Measurements from ENCODE around the gene PBX1. TPM values are rescaled to one million over a fixed set of nuclear protein-coding genes. Genes with fewer than 3 reads are reported as not detected.

PBX1 gene
- polyA plus RNA-seq, 1 donor (not counting 4 experiments of a cell fraction or from before 2014, with no cell fraction given): 2.2 TPM

GRCh38 chr1:164760569-164760968, 201.6 kb downstream of the PBX1 start:
- Histone ChIP-seq H4K20me1 (ENCODE audit: control insufficient read depth, extremely low read depth, insufficient read depth, low read length) (no peaks in the 10 kb centered on the region), H3K4me1 (ENCODE audit: control insufficient read depth, extremely low read depth, insufficient read depth, low read length) (peaks cover 7% of the 10 kb centered on the region), H3K36me3 (ENCODE audit: control insufficient read depth in 2 of 2, extremely low read depth in 1 of 2, insufficient read depth in 2 of 2, low read length in 2 of 2) (no peaks in the 10 kb centered on the region), H3K4me2 (ENCODE audit: control insufficient read depth, extremely low read depth, insufficient read depth, low read depth, low read length) (no peak overlapping the region), H3K27ac (ENCODE audit: control insufficient read depth, insufficient read depth, low read length) (no peak overlapping the region), H3K27me3 (ENCODE audit: control insufficient read depth, extremely low read depth, insufficient read depth, low read length) (no peaks in the 10 kb centered on the region), H3K9me3 (ENCODE audit: control insufficient read depth, low read depth, low read length) (no peaks in the 10 kb centered on the region), H3K4me3 (ENCODE audit: control insufficient read depth in 2 of 3, extremely low read depth in 1 of 3, insufficient read depth in 2 of 3, low read depth in 1 of 3, low read length in 3 of 3) (no peak overlapping the region), H3K79me2 (ENCODE audit: control insufficient read depth, insufficient read depth, low read length) (no peaks in the 10 kb centered on the region), H3K9ac (ENCODE audit: control insufficient read depth, extremely low read depth, insufficient read depth, low read length) (no peak overlapping the region), H2AFZ (ENCODE audit: control insufficient read depth, low read length) (no peak overlapping the region), H3K9me1 (ENCODE audit: control insufficient read depth, extremely low read depth, insufficient read depth, low read length) (no peaks in the 10 kb centered on the region)
- FAIRE-seq (no peak), DNase-seq (ENCODE audit: low read depth, low spot score) (no peak)
- dilution Hi-C loops (cut with MboI; ENCODE audit: extremely low pct_ligation_motif_present, low sequenced_read_pairs): no loop called here
- TF ChIP-seq EZH2 (IDR thresholded peaks at IDR 0.05; ENCODE audit: low read length) (no peak), CTCF (optimal IDR thresholded peaks at IDR 0.05 in 1 of 3, IDR thresholded peaks at IDR 0.05 in 1 of 3, conservative IDR thresholded peaks at IDR 0.05 in 1 of 3; ENCODE audit: extremely low read depth in 1 of 3, insufficient read depth in 2 of 3, low read length in 3 of 3) (no peak)

- dilution Hi-C loops (cut with MboI; ENCODE audit: extremely low pct_ligation_motif_present, low sequenced_read_pairs): no loop called here
- H3K4me2 ChIP-seq (ENCODE audit: control insufficient read depth, extremely low read depth, insufficient read depth, low read depth, low read length): no peak overlapping the region
- H4K20me1 ChIP-seq (ENCODE audit: control insufficient read depth, extremely low read depth, insufficient read depth, low read length): no peaks in the 10 kb centered on the region
- no peak overlapping the region for H3K27ac ChIP-seq (ENCODE audit: control insufficient read depth, insufficient read depth, low read length)
- no peak overlapping the region for H3K4me3 ChIP-seq (ENCODE audit: control insufficient read depth in 2 of 3, extremely low read depth in 1 of 3, insufficient read depth in 2 of 3, low read depth in 1 of 3, low read length in 3 of 3)
- H3K9ac ChIP-seq (ENCODE audit: control insufficient read depth, extremely low read depth, insufficient read depth, low read length): no peak overlapping the region
- DNase-seq (ENCODE audit: low read depth, low spot score) (no peak), FAIRE-seq (no peak)
- H2AFZ ChIP-seq (ENCODE audit: control insufficient read depth, low read length): no peak overlapping the region
- no peaks in the 10 kb centered on the region for H3K27me3 ChIP-seq (ENCODE audit: control insufficient read depth, extremely low read depth, insufficient read depth, low read length)
- no peaks in the 10 kb centered on the region for H3K79me2 ChIP-seq (ENCODE audit: control insufficient read depth, insufficient read depth, low read length)
- no peaks in the 10 kb centered on the region for H3K9me1 ChIP-seq (ENCODE audit: control insufficient read depth, extremely low read depth, insufficient read depth, low read length)
- no peaks in the 10 kb centered on the region for H3K36me3 ChIP-seq (ENCODE audit: control insufficient read depth in 2 of 2, extremely low read depth in 1 of 2, insufficient read depth in 2 of 2, low read length in 2 of 2)
- no peak for TF ChIP-seq EZH2 (IDR thresholded peaks at IDR 0.05; ENCODE audit: low read length)
- TF ChIP-seq CTCF (optimal IDR thresholded peaks at IDR 0.05 in 1 of 3, IDR thresholded peaks at IDR 0.05 in 1 of 3, conservative IDR thresholded peaks at IDR 0.05 in 1 of 3; ENCODE audit: extremely low read depth in 1 of 3, insufficient read depth in 2 of 3, low read length in 3 of 3): no peak
- no peaks in the 10 kb centered on the region for H3K9me3 ChIP-seq (ENCODE audit: control insufficient read depth, low read depth, low read length)
- H3K4me1 ChIP-seq (ENCODE audit: control insufficient read depth, extremely low read depth, insufficient read depth, low read length): peaks cover 9% of the 10 kb centered on the region
Observed at GRCh38 chr1:164761009-164761408, 202.0 kb downstream of the PBX1 start.
